Thymus (tissue), 11 donors: ENCODE results near the gene FAM227A. TPM values are rescaled to one million over a fixed set of nuclear protein-coding genes. Genes with fewer than 3 reads are reported as not detected.

ENCODE experiments used
- DNase-seq, 9 donors: peaks; one replicate each; pipeline ENCODE4 v3.0.0-alpha.2; 2013; ENCODE audit warnings: low spot score in 9 of 9, low read depth in 6 of 9, missing footprints in 1 of 9
- H3K27ac ChIP-seq, 2 donors: one replicate each; pipeline ENCODE4 v1.5.1; 2013; ENCODE audit warnings: control low read depth in 1 of 2, low read depth in 1 of 2, low read length in 1 of 2, mild to moderate bottlenecking in 1 of 2, moderate library complexity in 1 of 2
- H3K27me3 ChIP-seq, 2 donors: one replicate each; pipeline ENCODE4 v1.5.1; 2013; ENCODE audit warnings: low read length in 1 of 2; ENCODE audit not compliant: control insufficient read depth in 2 of 2, insufficient read depth in 1 of 2
- H3K36me3 ChIP-seq, 2 donors: one replicate each; pipeline ENCODE4 v1.5.1; 2013; ENCODE audit warnings: low read length in 1 of 2, mild to moderate bottlenecking in 1 of 2, moderate library complexity in 1 of 2; ENCODE audit not compliant: control insufficient read depth in 2 of 2, insufficient read depth in 2 of 2
- H3K4me1 ChIP-seq, 2 donors: one replicate each; pipeline ENCODE4 v1.5.1; 2013; ENCODE audit warnings: low read length in 2 of 2; ENCODE audit not compliant: control insufficient read depth in 2 of 2, insufficient read depth in 2 of 2
- H3K4me3 ChIP-seq, 2 donors: one replicate each; pipeline ENCODE4 v1.5.1; 2013; ENCODE audit warnings: low read length in 2 of 2, control low read depth in 1 of 2, mild to moderate bottlenecking in 1 of 2
- H3K9me3 ChIP-seq, 2 donors: one replicate each; pipeline ENCODE4 v1.5.1; 2013; ENCODE audit warnings: low read length in 1 of 2, mild to moderate bottlenecking in 1 of 2; ENCODE audit not compliant: control insufficient read depth in 2 of 2, insufficient read depth in 1 of 2
- WGBS: extraction: QIAGEN DNeasy Blood & Tissue Kit; methylation state at CpG from one replicate; pipeline ENCODE4 v1.1.7; 2013; 5-methylcytosine and 5-hydroxymethylcytosine counted together
- polyA plus RNA-seq: library from polyadenylated mRNA; stranded (reverse); fragments of 200-250 nt; gene quantifications from one replicate; pipeline ENCODE4 v1.2.3, GENCODE V29; 2013
- total RNA-seq: library from RNA; stranded (reverse); fragments of 120-200 nt; gene quantifications from one replicate; pipeline ENCODE4 v1.2.4, GENCODE V29; 2013
- donor health status: healthy.

The FAM227A gene
- total and polyA plus RNA-seq, 2 donors = 0.66 to 0.73 TPM

DNA sequence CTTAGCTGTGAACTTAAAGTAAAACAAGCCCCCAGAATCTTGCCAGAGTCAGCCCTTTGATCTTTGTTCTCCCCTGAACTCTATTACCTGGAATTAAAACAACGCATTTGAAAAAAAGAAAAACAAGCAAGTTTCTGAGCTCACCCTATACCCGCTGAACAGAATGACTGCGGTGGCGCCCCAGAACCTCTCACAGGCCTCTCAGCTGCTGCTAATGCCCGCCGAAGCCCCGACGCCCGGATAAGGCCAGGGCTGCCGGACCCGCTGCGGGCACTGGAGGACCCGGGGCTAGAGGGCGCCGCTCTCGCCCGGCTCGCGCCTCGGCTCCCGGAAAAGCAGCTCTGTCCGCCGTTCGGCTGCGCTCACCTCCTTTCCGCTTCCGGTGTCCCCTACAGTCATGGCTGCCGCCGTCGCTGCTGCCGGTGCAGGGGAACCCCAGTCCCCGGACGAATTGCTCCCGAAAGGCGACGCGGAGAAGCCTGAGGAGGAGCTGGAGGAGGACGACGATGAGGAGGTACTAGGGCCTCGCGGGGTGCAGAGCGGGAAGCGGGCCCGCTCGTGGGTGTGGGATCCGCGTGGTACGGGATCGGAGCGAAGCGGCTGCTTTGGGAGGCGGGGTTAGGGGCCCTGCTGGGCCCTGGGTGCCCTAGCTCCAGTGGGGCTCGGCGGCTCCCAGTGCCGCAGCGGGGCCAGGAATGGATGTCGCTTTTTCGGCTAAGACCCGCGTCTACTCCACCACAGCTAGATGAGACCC is 25.6 kb upstream of the FAM227A start, which contains the start of gene TOMM22:
TSS of gene TOMM22 (plus strand) at position 376 of the 754 bp plus-strand sequence. CDS start at position 398, 22 bp downstream.
- peak in 7 of 9 donors; percentile 71 to 90 (median 80) for DNase-seq
- Histone ChIP-seq H3K9me3 (peaks cover 0 to 4% of the 10 kb centered on the region in 2 donors), H3K4me3 (peak within 1 kb of the TSS; percentile 67 to 99), H3K27ac (peak within 1 kb of the TSS; percentile 70 to 74), H3K4me1 (peaks cover 9 to 13% of the 10 kb centered on the region in 2 donors), H3K36me3 (peaks cover 30 to 36% of the 10 kb centered on the region in 2 donors), H3K27me3 (no peaks in the 10 kb centered on the region)
- under 1% methylated on average over 60 of the region's 60 CpGs for WGBS

DNA sequence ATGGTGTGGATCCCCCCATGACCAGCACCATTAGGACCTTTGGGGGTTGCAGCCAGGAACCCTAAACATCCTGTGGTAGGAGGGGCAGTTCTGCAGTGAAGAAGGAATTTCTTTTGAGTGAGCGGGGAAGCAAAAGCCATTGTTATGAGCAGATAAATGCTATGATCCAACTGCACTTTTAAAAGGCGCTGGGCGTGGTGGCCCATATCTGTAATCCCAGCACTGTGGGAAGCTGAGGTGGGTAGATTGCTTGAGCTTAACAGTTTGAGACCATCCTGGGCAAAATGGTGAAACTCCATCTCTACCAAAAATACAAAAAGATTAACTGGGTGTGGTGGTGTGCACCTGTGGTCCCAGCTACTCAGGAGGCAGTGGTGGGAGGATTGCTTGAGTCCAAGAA is 19.6 kb upstream of the FAM227A start:
- Histone ChIP-seq H3K9me3 (no peaks in the 10 kb centered on the region), H3K4me3 (no peak overlapping the region), H3K4me1 (no peaks in the 10 kb centered on the region), H3K36me3 (peaks cover 14 to 18% of the 10 kb centered on the region in 2 donors), H3K27ac (no peak overlapping the region), H3K27me3 (no peaks in the 10 kb centered on the region)
- DNase-seq = no peak
- WGBS = over 99% methylated on average over 3 of the region's 3 CpGs

DNA sequence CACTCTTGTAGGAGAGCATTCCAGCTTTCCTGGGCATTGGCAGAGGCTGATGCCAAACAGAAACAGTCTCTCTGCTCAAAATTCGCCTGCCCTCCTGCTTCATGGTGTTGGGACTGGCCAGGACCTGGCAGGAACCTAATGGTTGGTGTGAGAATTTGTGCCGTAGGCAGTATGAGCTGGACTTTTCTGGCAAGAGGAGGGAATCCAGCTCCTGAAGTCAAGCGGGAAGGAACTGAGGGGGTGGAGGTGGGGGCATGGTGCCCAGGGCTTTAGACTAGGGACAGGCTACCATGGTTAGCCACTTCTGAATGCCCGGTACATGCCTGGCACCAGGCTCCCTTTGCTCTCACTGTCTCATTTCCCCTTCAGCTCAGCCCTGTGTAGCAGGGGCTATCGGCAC is 18.7 kb upstream of the FAM227A start:
- DNase-seq = no peak
- Histone ChIP-seq H3K4me3 (no peak overlapping the region), H3K27ac (no peak overlapping the region), H3K4me1 (no peaks in the 10 kb centered on the region), H3K36me3 (peaks cover 16 to 20% of the 10 kb centered on the region in 2 donors), H3K9me3 (no peaks in the 10 kb centered on the region), H3K27me3 (no peaks in the 10 kb centered on the region)
- 98% methylated on average over 5 of the region's 5 CpGs for WGBS

DNA sequence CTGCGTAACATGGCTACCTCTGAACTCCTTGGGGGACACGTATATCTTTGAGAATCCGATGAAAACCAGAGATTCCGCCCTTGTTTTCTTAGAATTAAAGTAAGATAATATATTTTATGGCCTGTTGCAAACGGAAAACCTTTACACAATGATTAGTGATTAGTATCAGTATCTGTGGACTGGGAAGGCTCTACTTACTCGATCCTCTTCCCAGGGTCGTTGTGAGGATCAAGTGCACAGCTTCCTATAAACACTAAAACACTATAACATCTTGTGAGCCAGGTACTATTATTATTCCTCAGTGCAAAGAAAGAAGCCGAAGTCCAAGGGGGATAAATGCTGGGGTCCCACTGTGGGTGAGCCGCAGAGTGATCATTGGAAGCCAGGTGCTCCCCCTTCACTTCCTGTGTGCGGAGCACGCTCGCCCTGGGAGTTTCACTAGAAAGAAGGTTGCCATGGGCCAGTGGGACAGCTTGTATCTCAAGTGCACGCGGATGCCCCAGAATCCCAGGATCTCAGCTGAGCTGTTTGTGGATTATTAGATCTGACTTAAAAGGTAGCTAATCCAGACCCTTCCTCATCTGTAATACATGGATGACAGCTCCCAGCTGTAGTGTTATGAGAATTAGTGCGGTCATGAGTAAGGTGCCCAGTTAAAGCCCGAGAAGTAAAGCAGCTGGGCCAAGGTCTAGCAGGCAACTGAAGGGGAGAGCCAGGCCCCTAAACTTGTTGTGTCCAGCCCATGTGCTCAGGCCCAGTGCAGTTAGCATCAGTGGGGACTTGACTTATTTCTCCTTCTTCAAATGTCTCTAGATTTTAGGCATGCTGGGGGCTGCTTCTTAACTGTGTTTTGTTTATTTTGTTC is 1.1 kb upstream of the FAM227A start:
- H3K27ac ChIP-seq = peak overlapping the region; percentile 80 to 81
- peak; percentile 11 to 62 (median 25) for DNase-seq
- WGBS = 14% methylated on average over 16 of the region's 16 CpGs

DNA sequence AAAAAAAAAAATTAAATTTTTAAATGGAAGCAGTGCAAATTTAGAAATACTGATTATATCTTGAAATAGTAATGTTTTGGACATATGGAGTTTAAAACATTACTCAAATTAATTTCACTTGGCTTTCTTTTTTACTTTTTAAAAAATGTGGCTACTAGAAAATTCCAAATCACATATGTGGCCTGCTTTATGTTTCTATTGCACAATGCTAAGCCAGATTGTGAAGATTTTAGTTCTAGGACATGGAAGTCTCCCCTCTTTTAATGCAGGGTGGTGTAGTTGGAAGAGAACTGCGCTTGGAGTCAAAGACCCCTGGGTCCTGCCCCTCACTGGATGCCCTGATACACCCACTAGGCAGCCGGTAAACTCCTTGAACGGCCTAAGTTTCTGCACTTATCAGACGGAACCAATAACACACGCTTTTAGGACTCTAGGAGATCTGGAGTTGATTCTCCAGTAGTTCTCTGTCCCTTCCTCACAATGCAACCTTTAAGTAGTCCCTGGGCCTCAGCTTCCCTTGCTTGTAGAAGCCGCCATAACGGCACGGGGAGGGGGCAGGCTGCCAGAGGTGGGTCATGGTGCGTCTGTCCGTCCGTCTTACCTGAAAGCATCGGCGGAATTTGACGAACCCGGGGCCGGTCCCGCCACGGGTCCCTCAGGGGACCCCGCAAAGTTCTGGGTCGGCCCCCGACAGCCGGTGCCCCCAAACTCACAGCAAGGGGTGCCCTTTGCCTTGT is 505 bp downstream of the FAM227A start:
- Histone ChIP-seq H3K4me1 (peaks cover 11 to 13% of the 10 kb centered on the region in 2 donors), H3K27ac (peak overlapping the region in 1 of 2 donors; percentile 81), H3K27me3 (no peaks in the 10 kb centered on the region), H3K9me3 (peaks cover 0 to 5% of the 10 kb centered on the region in 2 donors), H3K4me3 (peak overlapping the region; percentile 78 to 92), H3K36me3 (no peaks in the 10 kb centered on the region)
- peak in 3 of 9 donors; percentile 6 to 7 (median 6) for DNase-seq
- WGBS = 14% methylated on average over 22 of the region's 22 CpGs

More for the DNA sequence above, 1.1 kb upstream of the FAM227A start:
- Histone ChIP-seq H3K36me3 (peaks cover 4 to 6% of the 10 kb centered on the region in 2 donors), H3K9me3 (peaks cover 0 to 5% of the 10 kb centered on the region in 2 donors), H3K4me3 (peak overlapping the region; percentile 78 to 92), H3K27me3 (no peaks in the 10 kb centered on the region), H3K4me1 (peaks cover 11 to 13% of the 10 kb centered on the region in 2 donors)

DNA sequence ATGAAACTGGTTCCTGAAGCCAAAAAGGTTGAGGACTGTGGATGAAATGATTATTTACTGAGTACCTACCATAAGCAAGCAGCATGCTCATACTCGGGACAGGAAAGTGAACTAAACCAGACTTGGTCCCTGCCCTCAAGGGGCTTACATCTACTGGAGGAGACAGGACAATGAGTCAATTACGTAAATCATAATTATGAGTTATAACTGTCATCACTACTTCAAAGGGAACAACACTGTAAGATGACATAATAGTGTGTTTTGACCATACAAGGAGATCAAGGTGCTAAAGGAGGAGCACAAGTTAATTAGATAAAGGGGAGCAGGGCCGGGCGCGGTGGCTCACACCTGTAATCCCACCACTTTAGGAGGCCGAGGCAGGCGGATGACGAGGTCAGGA is 2.5 kb downstream of the FAM227A start:
- Histone ChIP-seq H3K4me3 (no peak overlapping the region), H3K4me1 (peaks cover 11 to 13% of the 10 kb centered on the region in 2 donors), H3K27me3 (no peaks in the 10 kb centered on the region), H3K9me3 (peaks cover 0 to 5% of the 10 kb centered on the region in 2 donors), H3K36me3 (no peaks in the 10 kb centered on the region), H3K27ac (no peak overlapping the region)
- WGBS = 98% methylated on average over 8 of the region's 8 CpGs
- DNase-seq = no peak

DNA sequence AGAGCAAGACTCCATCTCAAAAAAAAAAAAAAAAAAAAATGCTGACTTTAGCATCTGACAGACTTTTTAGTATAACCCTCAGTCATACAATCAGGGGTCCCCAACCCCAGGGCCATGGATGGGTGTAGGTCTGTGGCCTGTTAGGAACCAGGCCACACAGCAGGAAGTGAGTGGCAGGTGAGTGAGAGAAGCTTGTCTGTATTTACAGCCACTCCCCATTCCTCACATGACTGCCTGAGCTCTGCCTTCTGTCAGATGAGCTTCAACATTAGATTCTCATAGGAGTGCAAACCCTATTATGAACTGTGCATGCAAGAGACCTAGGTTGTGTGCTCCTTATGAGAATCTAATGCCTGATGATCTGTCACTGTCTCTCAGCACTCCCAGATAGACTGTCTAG is 3.3 kb downstream of the FAM227A start:
- no peaks in the 10 kb centered on the region for H3K27me3 ChIP-seq
- H3K9me3 ChIP-seq = peaks cover 0 to 5% of the 10 kb centered on the region in 2 donors
- peaks cover 11 to 13% of the 10 kb centered on the region in 2 donors for H3K4me1 ChIP-seq
- peak in 1 of 9 donors; percentile 17 for DNase-seq
- H3K4me3 ChIP-seq = no peak overlapping the region
- no peak overlapping the region for H3K27ac ChIP-seq
- no peaks in the 10 kb centered on the region for H3K36me3 ChIP-seq

DNA sequence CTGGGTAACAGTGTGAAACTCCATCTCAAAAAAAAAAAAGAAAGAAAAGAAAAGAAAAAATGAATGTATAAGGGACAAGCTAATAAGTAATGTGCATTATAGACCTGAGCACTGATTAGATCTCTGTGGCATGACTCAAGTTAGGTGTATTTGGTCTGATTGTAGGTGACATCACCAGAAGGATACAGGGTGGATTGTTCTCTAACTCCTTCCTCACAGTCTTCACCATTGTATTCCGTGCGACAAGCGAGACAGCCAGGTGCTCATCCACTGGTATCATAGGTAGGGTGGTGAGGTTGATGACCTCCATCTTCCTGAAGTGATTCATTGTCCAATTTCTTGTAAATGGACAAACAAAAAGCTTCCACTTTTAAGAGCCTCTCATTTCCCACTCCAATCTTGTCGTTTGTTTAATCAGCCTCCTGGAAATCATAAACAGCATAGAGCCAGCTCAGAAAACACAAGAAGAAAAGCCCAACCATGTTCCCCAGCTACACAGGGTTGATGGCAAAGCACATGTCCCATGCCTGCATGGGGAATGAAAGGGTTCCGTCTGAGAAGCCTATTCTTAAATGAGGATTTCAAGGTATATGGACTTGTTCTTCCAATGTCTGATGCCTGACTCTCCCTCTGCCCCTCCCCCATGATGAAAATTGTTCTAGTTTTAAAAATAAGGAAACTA is 6.2 kb downstream of the FAM227A start:
- no peaks in the 10 kb centered on the region for H3K4me1 ChIP-seq
- DNase-seq = no peak
- 95% methylated on average over 5 of the region's 5 CpGs for WGBS
- no peak overlapping the region for H3K27ac ChIP-seq
- H3K4me3 ChIP-seq = no peak overlapping the region
- no peaks in the 10 kb centered on the region for H3K36me3 ChIP-seq
- H3K27me3 ChIP-seq = no peaks in the 10 kb centered on the region
- H3K9me3 ChIP-seq = no peaks in the 10 kb centered on the region
